ENCODE measurements around the gene OPRD1.
A peak's percentile ranks its signal among the peaks of the same experiment; 100 is the strongest.
"Not testable (repeated sequence)": the region's sequence is repeated elsewhere in the genome, so short reads cannot be mapped to it uniquely, and the experiment has no call there.

The OPRD1 gene

DNA sequence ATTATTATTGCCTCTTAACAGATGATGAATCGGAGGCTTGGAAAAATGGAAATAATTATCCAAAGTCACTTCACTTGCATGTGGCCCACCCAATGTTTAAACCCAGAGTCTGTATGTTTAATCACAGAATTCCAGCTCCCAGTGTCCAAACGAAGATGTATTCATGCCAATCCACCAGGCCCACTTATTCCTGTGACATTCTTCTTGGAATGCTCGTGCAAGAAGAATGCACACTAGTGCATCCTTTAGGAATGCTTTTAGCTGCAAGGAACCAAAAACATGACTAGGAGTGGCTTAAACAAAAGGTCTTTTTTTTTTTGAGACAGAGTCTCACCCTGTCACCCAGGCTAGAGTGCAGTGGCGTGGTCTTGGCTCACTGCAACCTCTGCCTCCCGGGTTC, 8.9 kb upstream of the OPRD1 start:
- DNase-seq = no peak

DNA sequence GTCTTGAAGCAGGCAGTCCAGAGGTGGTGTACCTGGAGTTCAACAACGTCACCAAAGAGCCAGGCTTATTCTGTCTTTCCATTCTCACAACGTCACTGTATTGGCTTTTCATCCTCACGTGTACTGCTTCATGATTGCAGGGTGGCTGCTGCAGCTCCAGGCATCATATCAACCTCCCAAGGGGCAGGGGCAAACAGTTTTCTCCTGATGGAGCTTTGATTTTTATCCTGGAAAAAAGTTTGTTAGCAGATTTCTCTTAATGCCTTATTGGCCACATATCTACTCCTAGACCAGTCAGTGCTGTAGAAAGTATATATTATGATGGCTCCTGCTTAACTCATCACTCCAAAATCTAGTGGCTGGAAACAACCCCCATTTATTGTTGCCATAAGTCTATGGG, 8.3 kb upstream of the OPRD1 start:
- no peak for DNase-seq

DNA sequence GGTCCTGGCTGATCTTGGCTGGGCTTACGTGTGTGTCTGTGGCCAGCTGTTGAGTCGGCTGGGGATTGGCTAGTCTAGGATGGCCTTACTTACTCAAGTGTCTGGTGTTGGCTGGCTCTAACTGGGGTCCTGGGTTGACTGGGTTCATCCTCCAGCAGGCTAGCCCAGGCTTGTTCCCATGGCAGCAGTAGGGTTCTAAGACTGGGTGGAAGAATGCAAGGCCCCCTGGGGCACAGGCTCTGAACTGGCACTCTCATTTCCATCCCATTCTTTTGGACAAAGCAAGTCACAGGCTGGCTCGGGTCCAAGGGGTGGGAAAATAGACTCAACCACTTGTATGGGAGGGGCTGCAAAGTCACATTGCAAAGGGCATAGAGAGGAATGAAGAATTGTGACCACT, 7.9 kb upstream of the OPRD1 start:
- no peak for DNase-seq

DNA sequence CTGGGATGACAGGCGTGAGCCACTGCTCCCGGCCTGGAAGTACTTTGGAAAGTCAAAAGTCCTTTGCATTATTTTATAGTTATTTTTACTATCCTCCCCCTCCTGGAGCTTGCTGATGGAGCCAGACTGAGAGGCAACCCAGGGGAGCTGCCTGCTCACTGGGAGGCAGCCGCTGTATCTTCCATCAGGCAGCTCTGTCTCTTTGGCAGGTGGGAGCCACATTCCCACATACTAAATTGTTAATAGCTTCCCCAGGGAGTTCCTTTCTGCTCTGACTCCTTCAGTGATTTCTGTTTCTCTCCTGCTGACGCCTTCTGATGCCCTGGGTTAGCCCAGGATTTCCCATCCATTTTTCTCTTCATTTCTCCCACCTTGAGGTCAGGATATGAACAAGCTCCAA, 4.9 kb upstream of the OPRD1 start:
- DNase-seq = no peak

DNA sequence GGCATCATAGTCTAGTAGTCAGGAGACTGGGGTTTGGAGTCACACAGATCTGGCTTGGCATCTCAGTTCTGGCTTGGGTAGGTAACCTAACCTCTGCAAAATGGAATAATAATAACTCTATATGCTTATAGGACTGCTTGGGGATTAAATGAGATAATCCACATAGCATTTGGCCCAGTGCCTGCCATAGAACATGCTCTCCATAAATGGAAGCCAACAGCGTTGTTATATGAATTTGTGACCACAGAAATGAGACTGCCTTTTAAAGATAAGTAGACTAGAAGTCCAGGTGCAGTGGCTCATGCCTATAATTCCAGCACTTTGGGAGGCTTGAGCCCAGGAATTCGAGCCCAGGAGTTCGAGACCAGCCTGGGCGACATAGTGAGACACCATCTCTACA, 4.0 kb upstream of the OPRD1 start:
- no peak for DNase-seq

DNA sequence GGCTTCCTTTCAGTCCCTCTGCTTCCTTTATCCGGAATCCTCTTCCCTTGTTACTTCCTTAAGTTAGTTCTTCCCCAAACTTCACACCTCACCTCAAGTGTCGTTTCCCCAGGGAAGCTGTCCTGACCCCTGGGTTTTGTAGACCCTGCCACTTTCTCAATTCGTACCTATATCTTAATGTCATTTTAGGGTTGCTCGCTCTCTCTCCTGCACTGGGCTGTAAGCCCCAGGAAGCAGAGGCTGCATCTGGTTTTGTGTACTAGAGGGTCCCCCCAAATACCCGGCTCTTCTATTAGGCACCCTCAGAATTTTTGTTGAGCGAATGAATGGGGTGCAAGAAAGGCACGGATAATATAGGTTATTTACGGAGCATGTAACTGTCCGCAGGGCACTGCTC, 603 bp upstream of the OPRD1 start:
- DNase-seq = no peak

DNA sequence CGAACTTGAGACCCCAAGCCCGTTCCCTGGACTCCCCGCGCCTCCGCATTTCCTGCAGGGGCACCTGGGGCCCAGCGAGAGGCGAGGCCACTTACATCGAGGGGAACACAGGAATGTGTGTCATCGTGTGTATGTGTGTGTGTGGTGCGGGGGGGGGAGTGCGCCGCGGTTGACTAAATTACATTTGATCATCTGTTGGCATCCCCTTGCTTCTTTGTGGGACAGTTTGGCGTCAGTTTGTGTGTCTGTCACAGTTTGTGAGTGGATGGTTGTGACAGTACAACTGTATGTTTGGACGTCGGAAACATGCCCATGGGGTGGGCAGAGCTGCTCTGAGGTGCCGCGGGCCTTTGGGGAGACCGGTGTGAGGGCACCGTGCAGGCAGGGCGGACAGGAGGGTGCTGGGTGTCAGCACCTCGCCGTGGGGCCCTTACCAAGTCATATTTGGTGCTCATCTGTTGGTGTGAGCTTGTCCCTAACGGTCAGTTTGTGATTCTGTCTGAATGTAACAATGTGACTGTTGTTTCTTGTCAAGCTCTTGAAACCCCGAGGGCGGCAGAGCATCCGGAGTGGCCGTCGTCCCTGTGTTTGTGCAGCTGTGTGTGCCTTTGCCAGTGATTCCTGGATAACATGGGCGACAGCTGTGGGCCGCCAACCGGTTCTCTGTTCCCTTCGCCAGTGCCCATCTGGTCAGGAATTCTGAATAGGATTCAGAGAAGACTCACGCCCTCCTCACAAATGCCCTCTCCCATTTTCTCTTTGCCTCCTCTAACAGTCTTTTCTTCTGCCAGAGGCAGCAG, 899 bp downstream of the OPRD1 start:
- DNase-seq = no peak

DNA sequence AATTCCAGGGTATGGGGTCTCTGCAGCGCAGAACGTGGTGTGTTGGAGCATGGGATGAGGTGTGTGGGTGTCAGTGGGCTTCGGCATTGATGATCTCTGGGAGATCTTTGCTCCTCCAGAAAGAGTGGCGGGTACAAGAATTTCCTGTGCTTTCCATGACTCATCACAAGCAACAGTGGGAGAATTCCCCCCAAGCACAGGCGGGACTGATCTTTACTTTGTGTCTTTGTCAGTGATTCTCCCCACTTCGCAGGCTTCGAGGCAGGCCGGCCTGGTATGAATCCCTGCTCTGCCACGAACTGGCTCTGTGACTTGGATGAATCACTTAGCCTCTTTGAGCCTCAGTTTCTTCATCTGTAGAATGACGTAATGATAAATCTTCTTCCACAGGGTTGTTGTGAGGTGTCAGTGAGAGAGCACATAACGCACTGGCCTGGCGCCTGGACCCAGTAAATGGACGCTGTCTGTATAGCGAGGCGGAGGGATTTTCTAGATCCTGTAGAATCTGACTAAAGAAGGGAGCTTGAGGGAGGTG, 2.0 kb downstream of the OPRD1 start:
- DNase-seq = no peak

DNA sequence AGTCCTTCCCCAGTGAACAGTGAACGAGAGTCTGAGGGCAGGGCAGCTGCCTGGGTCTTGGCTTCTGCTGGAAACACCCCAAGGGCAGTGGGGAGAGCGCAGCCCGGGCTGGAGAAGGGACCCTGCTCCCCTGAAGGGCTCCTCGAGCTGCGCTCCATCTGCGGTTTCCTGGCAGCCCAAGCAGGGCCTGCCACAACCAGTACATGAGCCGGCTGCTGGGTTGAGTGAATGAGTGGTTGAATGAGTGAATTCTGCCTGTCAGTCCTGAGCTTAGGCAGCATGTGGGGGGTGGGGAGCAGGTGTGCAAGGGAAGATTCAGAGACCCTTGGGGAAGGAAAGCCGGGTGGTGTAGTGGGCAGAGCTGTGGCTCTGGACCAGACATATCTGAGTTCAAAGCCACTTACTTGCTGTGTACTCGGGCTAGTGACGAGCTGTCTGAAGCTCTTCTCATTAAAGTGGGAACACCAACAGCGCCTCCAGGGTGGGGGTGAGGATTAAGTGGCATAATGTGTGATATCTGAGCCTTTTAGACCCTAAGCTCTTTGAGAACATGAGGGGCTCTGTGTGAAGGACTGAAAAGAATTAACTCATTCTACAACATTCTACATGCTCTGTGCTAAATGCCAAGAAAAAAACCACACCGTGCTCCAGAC, 3.7 kb downstream of the OPRD1 start:
- peak; percentile 28 for DNase-seq

DNA sequence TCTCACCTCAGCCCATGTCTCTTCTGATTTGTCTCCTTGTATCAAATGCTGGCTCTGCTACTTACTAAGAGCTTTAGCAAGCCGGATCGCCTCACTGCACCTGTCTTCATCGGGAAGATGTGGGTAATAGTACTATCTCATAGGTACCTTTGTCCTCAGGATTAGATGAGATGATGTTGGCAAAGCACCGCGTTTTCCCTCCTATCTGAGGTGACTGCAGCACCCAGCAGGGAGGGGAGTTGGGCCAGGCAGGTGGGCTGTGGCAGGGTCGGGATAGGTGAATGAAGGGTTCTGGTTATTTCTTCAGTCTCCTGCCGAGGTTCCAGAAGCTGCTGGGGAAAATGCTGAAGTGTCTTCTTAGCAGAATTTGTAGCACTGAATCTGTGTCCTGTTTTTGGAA, 5.2 kb downstream of the OPRD1 start:
- no peak for DNase-seq

DNA sequence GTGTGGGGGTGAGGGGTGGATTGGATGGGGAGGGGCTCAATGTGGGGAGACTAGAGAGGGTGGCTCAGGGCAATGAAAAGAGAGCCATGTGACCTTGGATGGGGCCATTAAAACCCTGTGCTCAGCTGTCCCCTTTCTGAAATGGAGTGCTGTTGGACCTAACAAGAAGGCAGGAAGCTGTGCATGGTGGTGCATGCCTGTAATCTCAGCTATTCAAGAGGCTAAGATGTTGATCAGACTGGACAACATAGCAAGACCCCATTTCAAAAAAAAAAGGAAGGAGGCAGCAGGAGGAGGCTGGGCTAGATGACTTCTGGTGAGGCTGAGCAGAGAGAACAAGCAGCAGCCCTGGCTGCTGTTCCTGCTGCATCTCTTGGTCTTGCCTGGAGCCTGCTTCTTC, 7.0 kb downstream of the OPRD1 start:
- no peak for DNase-seq

DNA sequence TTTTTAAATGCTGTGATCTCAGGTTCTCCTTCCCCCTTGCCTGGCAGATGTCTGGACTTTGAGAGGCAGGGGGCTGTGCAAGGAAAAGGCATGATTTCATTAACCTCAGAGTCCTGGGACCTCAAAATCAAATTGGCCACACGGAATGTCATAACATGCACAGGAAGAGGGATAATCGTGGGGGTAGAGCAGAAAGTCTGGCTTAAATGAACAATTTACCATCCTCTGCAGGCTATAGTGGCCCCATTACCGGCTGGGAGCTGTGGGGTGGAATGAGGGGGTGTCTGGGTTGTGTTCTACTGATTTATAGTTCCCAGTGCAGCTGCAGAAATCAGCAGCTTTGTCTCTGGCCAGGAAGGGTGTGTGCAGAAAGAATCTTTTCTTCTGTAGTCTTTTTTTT, 10.8 kb downstream of the OPRD1 start:
- DNase-seq = no peak

DNA sequence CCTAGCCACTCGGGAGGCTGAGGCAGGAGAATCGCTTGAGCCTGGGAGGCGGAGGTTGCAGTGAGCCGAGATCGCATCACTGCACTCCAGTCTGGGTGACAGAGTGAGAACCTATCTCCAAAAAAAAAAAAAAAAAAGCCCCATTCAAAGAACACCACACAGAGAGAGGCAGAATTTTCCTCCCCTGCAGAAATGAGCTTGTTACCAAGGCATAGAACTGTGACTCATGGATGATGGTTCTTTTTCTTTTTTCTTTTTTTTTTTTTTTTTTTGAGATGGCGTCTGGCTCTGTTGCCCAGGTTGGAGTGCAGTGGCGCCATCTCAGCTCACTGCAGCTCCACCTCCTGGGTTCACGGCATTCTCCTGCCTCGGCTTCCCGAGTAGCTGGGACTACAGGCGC, 12.1 kb downstream of the OPRD1 start:
- not testable (repeated sequence) for DNase-seq

DNA sequence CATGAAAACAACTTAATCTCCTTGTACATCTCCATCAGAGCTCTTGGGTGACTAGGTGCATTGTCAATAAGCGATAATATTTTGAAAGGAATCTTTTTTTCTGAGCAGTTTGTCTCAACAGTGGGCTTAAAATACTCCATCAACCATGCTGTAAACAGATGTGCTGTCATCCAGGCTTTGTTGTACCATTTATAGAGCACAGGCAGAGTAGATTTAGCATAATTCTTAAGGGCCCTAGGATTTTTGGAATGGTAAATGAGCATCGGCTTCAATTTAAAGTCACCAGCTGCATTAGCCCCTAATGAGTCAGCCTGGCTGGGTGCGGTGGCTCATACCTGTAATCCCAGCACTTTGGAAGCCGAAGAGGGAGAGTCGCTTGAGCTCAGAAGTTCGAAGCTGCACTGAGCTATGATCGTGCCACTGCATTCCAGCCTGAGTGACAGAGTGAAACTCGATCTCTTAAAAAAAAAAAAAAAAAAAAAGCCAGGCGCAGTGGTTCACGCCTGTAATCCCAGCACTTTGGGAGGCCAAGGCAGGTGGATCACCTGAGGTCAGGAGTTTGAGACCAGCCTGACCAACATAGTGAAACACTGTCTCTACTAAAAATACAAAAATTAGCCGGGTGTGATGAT, 16.4 kb downstream of the OPRD1 start:
- not testable (repeated sequence) for DNase-seq

DNA sequence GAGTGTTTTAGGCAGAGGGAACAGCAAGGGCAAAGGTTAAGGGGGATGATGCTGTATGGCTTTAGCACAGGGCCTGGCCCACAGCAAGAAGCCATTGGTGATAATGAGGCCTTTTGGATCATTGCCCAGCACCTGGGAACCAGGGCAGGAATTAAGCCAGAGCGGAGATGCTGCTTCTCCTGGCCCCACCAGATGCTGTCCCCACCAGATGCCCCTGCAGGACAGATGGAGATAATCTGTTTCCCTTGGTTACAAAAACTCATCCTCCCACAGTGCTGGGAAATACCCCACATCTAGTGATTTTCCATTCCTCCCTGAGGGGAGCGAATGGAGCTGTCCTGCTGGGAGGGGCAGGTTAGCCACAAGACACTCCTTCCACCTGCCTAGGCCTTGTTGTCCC, 18.8 kb downstream of the OPRD1 start:
- no peak for DNase-seq

DNA sequence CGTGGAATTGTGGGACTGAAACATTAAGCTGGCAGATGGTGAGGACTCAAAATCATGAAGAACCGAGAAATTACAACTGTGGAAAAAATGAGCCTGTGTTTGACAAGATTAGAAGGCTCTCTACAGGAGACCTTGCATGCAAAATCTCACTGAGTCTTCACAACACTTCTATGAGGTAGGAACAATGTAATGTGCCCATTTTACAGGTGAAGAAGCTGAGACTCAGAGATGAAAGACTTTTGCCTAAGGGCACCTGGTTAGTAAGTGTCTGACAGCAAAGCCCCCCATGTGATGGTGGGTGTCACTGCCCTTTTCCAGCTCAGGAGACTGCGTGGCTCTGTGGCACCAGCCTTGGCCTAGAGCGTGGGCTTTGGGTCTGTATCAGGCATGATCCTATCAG, 21.0 kb downstream of the OPRD1 start:
- no peak for DNase-seq

DNA sequence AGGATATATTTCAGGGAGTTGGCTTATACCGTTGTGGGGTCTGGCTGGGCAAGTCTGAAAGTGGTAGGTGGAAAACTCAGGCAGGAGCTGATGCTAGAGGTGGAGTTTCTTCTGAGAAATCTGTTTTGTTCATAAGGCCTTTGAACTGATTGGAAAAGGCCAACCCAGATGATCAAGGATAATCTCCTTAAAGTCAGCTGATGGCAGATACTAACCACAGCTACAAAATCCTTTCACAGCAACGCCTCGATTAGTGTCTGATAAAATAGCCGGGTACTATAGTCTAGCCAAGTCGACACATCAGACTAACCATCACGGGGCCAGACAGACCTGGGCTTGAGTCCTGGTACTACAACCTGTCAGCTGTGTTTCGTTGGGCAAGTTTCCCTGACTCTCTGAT, 21.4 kb downstream of the OPRD1 start:
- no peak for DNase-seq

DNA sequence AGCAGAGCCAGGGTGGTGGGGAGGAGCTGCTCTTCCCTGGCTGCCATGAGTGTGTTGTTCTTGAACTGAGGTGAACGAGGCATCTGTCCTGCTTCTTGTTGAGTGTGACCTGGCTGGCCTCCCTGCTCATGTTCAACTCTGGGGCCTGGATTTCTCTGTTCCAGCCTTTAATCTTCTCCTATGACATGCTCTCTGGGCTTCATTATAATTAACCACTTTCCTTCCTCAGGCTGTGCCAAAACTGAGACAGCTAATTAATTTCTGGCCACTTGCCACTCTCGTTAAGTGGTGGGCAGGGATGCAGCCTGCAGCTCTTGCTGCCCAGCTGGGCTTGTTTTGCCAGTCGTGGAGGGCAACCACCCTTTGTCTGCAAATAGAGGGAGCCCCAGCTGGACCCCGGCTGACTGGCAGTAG, 23.3 kb downstream of the OPRD1 start:
- peak; percentile 38 for DNase-seq

DNA sequence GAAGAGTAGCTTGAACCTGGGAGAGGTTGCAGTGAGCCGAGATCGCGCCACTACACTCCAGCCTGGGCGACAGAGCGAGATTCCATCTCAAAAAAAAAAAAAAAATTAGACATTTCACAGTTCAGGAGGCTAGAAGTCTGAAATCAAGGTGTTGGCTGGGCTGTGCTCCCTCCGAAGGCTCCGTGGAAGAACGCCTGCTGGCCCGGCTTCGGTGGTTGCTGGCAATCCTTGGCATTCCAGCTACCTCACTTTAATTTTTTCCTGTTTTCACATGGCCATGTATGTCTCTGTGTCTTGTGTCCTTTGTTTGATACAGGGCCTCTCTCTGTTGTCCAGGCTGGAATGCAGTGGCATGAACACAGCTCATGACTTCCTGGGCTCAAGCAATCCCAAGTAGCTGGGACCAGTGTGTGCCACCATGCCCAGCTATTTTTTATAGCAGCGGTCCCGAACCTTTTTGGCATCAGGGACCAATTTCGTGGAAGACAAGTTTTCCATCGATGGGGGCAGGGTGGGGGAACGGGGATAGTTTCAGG, 24.5 kb downstream of the OPRD1 start:
- DNase-seq = no peak

DNA sequence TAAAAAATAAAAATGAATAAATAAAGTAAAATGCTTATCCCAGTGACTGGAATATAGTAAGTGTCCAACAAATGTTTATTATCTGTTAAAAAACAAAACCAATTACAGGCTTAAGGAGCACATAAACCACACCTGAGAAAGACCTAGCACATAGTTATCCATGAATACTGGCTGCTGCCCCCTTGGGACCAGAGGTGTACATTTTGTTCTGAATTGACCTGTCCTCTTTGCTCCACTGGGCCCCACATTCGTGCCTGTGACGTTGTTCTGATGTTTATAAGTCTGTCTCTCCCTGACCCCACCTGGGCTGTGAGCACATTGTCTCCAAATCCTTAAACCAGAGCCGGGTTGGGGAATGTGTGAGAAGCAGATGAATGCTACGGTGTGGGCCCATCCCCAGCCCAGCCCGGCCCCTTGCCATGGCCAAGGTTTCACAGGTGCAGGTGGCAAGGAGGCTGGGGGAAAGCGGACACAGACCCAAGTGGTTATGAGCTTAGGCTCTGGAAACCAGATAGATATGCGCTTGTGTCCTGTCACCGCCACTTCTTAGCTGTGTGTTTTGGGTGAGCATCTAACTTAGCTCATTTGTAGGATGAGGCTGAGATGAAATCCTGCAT, 29.1 kb downstream of the OPRD1 start:
- DNase-seq = no peak

DNA sequence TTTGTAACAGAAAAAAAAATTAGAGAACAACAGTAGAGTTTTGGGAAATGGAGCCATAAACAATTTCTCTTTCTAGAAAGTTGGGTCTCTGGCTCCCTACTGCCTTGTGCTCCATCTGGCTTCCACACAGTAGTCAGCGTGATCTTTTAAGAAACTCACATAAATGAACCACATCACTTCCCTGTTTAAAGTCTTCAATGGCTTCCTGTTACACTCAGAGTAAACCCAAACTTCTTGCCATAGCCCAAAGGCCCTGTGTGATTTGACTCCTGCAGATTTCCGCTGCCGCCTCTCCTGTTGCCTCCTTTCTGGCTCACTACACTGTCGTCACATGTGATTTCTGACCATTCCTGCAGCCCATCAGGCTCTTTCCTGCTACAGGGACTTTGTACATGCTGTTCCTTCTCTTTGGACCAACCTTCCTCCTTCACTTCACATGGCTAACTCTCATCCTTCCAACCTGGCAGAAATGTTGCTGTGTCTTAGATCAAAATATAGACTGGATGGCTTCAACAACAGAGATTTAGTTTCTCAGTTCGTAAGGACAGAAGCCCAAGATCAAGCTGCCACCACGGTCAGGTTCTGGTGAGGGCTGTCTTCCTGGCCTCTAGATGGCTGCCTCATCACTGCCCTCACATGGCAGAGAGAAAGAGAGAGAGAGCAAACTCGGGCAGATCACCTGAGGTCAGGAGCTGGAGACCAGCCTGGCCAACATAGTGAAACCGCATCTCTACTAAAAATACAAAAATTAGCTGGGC, 34.0 kb downstream of the OPRD1 start:
- DNase-seq = no peak

DNA sequence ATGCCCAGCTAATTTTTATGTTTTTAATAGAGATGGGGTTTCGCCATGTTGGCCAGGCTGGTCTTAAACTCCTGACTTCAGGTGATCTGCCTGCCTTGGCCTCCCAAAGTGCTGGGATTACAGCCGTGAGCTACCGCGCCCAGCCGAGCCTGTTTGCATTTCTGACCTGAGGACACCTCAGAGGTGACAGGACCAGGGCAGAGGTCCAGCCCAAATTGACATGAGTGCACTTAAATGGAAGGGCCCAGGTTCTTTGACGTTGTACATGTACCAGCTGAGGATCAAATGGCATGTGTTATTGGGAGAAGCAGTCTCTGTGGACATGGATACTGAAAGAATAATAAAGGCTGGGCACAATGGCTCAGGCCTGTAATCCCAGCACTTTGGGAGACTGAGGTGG, 35.2 kb downstream of the OPRD1 start:
- DNase-seq = not testable (repeated sequence)

DNA sequence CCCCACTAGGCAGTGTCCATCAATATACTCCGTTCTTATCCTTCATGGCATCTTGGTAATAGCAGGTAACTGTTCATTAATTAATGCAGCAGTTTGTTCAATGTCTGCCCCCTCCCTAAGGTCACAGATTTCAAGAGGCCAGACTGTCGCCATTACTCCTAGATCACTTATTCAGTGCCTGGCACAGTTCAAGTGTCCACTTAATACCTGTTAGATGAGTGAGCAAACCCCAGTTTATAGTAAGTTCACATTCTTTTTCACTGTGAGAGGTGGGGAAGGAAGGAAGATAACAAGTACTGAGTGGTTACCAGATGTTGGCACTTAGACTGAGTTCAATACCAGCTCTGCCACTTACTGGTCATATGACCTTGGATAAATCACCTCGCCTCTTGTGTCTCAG, 36.4 kb downstream of the OPRD1 start:
- DNase-seq = no peak
